HT-29 (cell line): ENCODE results near the gene AHSG. TPM values are rescaled to one million over a fixed set of nuclear protein-coding genes. Genes with fewer than 3 reads are reported as not detected.

ENCODE experiments used
- DNase-seq: peaks from one replicate; pipeline ENCODE4 v3.0.0-alpha.2; 2015; ENCODE audit warnings: low spot score
- total RNA-seq: library from RNA; depleted of rRNA; stranded (reverse); fragments of >200 nt; shearing (Covaris generic); gene quantifications from 2 replicates; pipeline ENCODE4 v1.2.3, GENCODE V29; 2014

Gene AHSG
- total RNA-seq, 1 experiment from 2014 or later = not detected

DNA sequence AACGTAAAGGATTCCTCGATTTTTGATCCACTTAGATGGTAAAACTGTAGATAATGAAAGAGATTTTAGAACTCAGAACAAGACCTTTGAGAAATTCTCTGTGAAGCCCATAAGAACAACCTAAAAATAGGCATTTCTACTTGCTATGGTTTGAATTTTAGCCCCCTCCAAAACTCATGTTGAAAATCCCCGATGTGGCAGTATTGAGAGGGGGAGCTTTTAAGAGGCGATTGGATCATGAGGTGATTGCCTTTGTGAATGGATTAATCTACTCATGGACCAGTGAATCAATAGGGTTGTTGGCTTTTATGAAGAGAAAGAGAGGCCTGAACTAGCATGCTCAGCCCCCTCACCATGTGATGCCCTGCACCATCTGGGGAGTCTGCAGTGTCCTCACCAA, 20.2 kb upstream of the AHSG start:
- no peak for DNase-seq

DNA sequence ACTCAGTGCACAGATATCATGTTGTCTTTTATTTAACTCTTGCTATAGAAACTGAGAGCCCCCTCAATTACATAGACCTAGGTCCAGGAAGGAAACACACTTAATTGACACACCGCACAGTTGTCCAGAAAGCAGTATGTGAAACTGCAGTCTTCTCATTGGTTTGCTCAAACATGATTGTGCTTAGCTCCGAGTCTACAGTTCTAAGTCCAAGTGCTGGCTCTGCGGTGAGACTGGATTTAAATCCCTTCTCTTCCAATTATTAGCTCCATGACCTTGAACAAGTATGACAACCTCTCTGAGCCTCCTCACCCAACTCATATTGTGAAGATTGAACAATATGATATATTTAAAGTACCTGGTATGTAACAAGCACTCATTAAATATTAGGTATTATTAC, 19.0 kb upstream of the AHSG start:
- no peak for DNase-seq

- DNase-seq = no peak
Measured at GRCh38 chr3:186594591-186595113, 18.2 kb upstream of the AHSG start.

- DNase-seq = no peak
Measured at GRCh38 chr3:186596568-186597287, 16.1 kb upstream of the AHSG start.

GRCh38 chr3:186598108-186598784, 14.6 kb upstream of the AHSG start:
- no peak for DNase-seq

- no peak for DNase-seq
Measured at GRCh38 chr3:186598794-186599141, 14.1 kb upstream of the AHSG start.

DNA sequence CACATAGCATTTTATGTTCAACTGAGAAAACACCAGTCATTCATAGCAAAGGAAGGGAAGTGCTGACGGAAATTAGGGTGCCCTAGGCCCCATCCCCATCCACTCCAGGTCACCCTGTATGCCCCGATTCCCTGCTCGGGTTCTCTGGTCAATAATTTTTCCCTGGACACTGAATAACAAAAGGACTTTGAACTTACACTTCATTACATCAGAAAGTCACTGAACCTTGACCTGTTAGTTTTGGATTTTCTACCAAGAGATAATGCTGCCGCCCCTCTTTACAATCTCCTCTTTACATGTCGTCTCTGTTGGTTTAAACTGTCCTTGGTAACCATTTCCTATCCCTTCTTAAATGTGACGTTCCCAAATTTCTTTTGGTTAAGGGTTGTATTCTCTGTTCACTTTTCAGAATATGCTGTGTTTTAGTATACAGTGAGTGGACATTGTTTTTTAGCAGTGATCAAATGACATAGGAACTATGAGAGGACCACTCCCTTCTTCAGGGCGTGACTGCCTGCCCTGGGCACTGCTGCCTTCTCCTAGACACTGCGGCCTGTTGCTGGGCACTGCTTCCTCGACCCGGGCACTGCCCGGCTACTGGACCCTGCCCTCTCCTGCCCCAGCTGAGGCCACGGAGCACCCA, 13.6 kb upstream of the AHSG start:
- no peak for DNase-seq

DNA sequence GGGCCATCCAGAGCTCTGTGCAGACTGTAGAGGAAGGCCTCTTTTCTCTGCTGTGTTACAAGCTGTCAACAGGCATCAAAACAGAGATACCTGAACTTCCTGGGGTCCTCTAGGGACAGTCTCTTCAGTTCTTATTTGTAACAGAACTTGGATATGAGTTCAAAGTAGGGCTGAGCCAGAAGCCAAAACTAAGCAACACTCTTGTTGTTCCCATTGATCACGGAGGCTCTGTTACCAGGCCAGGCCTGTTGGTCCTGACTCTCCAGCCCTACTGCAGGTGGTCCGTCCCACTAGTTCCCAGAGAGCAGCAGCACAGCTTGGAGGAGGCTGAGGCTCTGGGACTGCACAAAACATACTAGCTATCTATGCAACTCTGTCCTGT, 13.1 kb upstream of the AHSG start:
- no peak for DNase-seq

GRCh38 chr3:186600896-186601295, 12.0 kb upstream of the AHSG start:
- no peak for DNase-seq

DNA sequence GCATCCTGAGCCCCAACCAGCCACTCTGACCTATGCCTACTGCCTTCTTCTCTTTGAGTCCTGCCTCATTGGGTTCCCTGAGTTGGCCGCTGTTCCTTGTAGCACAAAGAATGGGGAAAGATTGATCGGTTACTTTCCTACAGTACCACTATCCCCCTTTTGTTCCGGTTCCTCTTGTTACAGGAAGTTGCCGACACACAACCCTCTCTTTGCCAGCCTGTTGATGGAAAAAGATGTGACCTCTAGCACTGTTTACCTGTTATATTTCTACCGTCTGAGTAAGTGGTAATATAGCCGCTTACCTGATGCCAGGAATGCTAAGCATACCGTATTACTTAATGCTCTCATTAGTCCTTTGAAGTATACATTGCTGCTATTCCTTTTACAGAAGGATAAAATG, 9.7 kb upstream of the AHSG start:
- DNase-seq = no peak

GRCh38 chr3:186605078-186605477, 7.8 kb upstream of the AHSG start:
- DNase-seq = no peak

DNA sequence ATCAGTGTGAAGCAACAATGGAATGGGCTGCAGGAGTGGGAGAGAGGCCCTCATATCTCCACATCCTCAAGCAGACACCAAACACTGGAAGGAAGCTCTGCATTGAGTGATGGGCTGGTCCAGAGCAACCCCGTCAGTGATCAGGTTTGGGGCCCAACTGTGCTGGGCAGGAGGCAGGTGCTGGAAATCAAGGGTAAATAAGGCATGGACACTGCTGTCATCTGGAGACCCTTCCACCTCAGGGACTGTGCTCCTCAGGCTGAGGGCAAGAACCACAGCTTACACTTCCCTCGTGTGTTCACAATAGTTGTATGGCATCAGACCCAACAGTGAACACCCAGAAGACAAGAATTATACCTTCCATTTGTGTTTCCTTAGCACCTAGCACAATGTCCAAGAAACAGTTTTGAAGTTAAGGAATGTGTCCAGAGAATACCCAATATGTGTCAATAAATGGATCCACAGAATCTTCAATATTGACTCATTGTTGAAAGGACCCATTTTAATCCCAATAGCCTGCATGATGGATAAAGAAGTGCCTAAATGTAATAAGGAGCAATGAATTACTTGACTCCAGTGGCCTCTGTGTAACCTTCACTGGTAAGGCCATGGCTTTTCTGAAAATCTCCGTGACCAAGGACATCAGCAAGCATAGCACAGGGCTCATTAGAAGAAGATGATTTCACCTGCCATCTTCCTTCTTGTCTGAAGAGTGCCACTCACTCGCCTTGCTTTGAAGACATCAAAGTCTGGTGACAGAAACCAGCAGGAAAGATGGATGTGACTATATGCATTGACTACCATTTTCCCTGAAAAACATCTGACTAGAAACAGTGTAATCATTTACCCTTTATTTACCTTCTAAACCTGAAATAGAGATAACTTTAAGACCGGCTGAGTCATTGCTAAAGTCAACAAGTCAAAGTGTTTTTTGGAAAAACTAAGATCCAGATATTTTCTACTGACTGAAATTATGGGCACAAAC, 7.0 kb upstream of the AHSG start:
- peak; percentile 35 for DNase-seq

- DNase-seq = no peak
Measured at GRCh38 chr3:186608624-186609215, 4.1 kb upstream of the AHSG start.

GRCh38 chr3:186609247-186609868, 3.5 kb upstream of the AHSG start:
- peak; percentile 61 for DNase-seq

- DNase-seq = no peak
Measured at GRCh38 chr3:186612065-186612464, 795 bp upstream of the AHSG start.

DNA sequence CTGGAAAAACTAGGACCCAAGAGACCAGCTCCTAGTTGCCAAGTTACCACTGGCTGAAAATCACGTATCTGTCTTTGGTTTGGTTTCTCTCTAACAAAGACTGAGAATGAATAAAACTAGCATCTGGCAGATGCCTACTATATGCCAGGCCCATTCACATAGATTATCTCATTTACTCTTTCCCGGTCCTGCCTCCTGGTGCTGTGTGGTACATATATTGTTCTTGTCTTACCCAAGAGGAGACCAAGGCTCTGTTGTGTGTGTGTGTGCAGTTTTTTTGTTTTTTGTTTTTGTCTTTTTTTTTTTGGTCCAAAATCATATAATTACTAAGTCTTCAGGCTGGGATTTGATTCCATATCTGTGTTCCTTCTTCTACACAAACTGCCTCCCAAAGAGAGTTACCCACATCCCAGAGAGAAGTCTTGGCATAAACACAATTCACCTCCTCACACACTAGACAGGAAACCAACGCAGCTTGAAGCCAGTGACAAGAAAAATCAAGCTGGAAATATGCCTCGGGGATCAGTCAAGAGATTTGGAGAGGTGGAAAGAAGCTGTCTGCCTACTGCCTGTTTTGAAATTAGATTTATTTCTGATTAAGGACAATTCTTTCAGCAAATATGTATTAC, 891 bp downstream of the AHSG start:
- DNase-seq = no peak

- no peak for DNase-seq
Measured at GRCh38 chr3:186614266-186614596, 1.4 kb downstream of the AHSG start.

- peak; percentile 89 for DNase-seq
Measured at GRCh38 chr3:186614597-186615483, 2.0 kb downstream of the AHSG start.

DNA sequence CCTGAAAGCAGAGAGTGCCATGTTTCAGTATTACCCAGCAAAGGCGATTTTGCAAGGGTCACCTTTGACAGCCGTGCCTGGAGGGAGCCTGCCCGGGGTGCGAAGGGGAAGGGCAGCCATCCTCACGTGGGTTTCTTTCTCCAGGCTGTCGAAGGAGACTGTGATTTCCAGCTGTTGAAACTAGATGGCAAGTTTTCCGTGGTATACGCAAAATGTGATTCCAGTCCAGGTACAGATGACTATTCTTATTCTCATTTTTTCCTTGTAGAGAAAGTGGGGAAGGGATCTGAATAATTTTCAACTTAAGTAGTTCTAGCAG, 3.4 kb downstream of the AHSG start:
- DNase-seq = no peak
